Activated CD4-positive, alpha-beta T cell treated with anti-CD3 and anti-CD28 coated beads for 36 hours (primary cell): Measurements from ENCODE around the gene TRPM3. TPM values are rescaled to one million over a fixed set of nuclear protein-coding genes. Genes with fewer than 3 reads are reported as not detected.

Experiments used
- ATAC-seq: fragments of 200-7000 bp; cut with Tn5 transposase; one replicate; pipeline ENCODE4 v1.10.0; 2021; ENCODE audit warnings: mild to moderate bottlenecking, moderate library complexity
- CTCF ChIA-PET: fragments of 350-600 bp; sonication (Branson Sonifier 250); formaldehyde crosslinking; loops from one replicate; lab custom pipeline; 2021; ENCODE audit warnings: antibody characterized with exemption; lab: Charles Lee
- POLR2A ChIA-PET: fragments of 350-600 bp; sonication (Branson Sonifier 250); formaldehyde crosslinking; loops from one replicate; lab custom pipeline; 2021; ENCODE audit warnings: antibody characterized with exemption, inconsistent platforms; lab: Charles Lee
- DNase-seq: peaks from one replicate; pipeline ENCODE4 v3.0.0-alpha.2; 2020
- H3K27ac Mint-ChIP-seq: one replicate; pipeline ENCODE4 v1.8.0; 2021; ENCODE audit warnings: mixed read lengths
- H3K27me3 Mint-ChIP-seq: one replicate; pipeline ENCODE4 v1.8.0; 2021; ENCODE audit warnings: mixed read lengths
- H3K36me3 Mint-ChIP-seq: one replicate; pipeline ENCODE4 v1.8.0; 2021; ENCODE audit warnings: low read depth, mixed read lengths
- H3K4me1 Mint-ChIP-seq: one replicate; pipeline ENCODE4 v1.8.0; 2021; ENCODE audit warnings: mixed read lengths
- H3K4me3 Mint-ChIP-seq: one replicate; pipeline ENCODE4 v1.8.0; 2021; ENCODE audit warnings: mild to moderate bottlenecking, moderate library complexity, mixed read lengths
- H3K9me3 Mint-ChIP-seq: one replicate; pipeline ENCODE4 v1.8.0; 2021; ENCODE audit warnings: low read depth, mixed read lengths
- intact Hi-C, 2 experiments: fragments of 100-400 bp; cut with DNase I in 1 of 2; cut with micrococcal nuclease in 1 of 2; formaldehyde crosslinking; loops; one replicate each; pipeline versions ENCODE4 v1.14.2 to v1.15.1; 2022 to 2024; cut with DNase I, micrococcal nuclease
- total RNA-seq, 2 experiments: library from RNA; stranded (reverse); gene quantifications; one replicate each; pipeline ENCODE4 v1.2.3, GENCODE V29; 2021

Gene TRPM3
- total RNA-seq, 2 experiments from 2014 or later, result not detected

- ChIA-PET POLR2A (no interaction called here), CTCF (interaction anchor here (1.2 kb wide), 1 partner anchor 174 kb away, joined by 3 read pairs; no protein-coding TSS in a partner anchor)
- no peaks in the 10 kb centered on the region for H3K36me3 Mint-ChIP-seq
- peaks cover 11% of the 10 kb centered on the region for H3K4me1 Mint-ChIP-seq
- intact Hi-C loops, result no loop called here
- H3K4me3 Mint-ChIP-seq, result no peak overlapping the region
- H3K9me3 Mint-ChIP-seq, result no peaks in the 10 kb centered on the region
- DNase-seq, result no peak
- H3K27ac Mint-ChIP-seq, result no peak overlapping the region
- no peaks in the 10 kb centered on the region for H3K27me3 Mint-ChIP-seq
- ATAC-seq, result no peak
These were observed 545.3 kb downstream of the TRPM3 start for GRCh38 chr9:70576116-70576515.

- H3K4me1 Mint-ChIP-seq, result peaks cover 11% of the 10 kb centered on the region
- ChIA-PET CTCF (interaction anchor here (0.8 to 1.3 kb wide), 3 partner anchors 8 to 28 kb away, joined by 3 to 4 read pairs (median 3); no protein-coding TSS in a partner anchor), POLR2A (interaction anchor here (0.7 kb wide), 1 partner anchor 164 kb away, joined by 3 read pairs; no protein-coding TSS in a partner anchor)
- no peak for DNase-seq
- no peak overlapping the region for H3K4me3 Mint-ChIP-seq
- intact Hi-C loops, result no loop called here
- H3K9me3 Mint-ChIP-seq, result no peaks in the 10 kb centered on the region
- H3K27ac Mint-ChIP-seq, result no peak overlapping the region
- H3K27me3 Mint-ChIP-seq, result no peaks in the 10 kb centered on the region
- no peaks in the 10 kb centered on the region for H3K36me3 Mint-ChIP-seq
- no peak for ATAC-seq
These were observed 547.1 kb downstream of the TRPM3 start for GRCh38 chr9:70574151-70574837.

- Mint-ChIP-seq H3K4me1 (peaks cover 10% of the 10 kb centered on the region), H3K36me3 (no peaks in the 10 kb centered on the region), H3K4me3 (no peak overlapping the region), H3K9me3 (no peaks in the 10 kb centered on the region), H3K27ac (no peak overlapping the region), H3K27me3 (no peaks in the 10 kb centered on the region)
- ATAC-seq, result no peak
- no peak for DNase-seq
- intact Hi-C loops, result no loop called here
- POLR2A ChIA-PET, result no interaction called here
- CTCF ChIA-PET, result interaction anchor here (0.6 to 0.7 kb wide), 2 partner anchors 35 to 240 kb away, joined by 3 read pairs; no protein-coding TSS in a partner anchor
These were observed 548.1 kb downstream of the TRPM3 start for GRCh38 chr9:70573308-70573707.

GRCh38 chr9:70571258-70571657, 550.2 kb downstream of the TRPM3 start:
- DNase-seq (no peak), ATAC-seq (no peak)
- intact Hi-C loops, result no loop called here
- Mint-ChIP-seq H3K4me1 (peaks cover 9% of the 10 kb centered on the region), H3K36me3 (no peaks in the 10 kb centered on the region), H3K4me3 (no peak overlapping the region), H3K27me3 (no peaks in the 10 kb centered on the region), H3K9me3 (no peaks in the 10 kb centered on the region), H3K27ac (no peak overlapping the region)
- CTCF ChIA-PET, result no interaction called here
- POLR2A ChIA-PET, result interaction anchor here (0.6 kb wide), 1 partner anchor 1230 kb away, joined by 4 read pairs; no protein-coding TSS in a partner anchor

- Mint-ChIP-seq H3K27ac (no peak overlapping the region), H3K4me3 (no peak overlapping the region), H3K27me3 (no peaks in the 10 kb centered on the region), H3K4me1 (peaks cover 18% of the 10 kb centered on the region), H3K9me3 (no peaks in the 10 kb centered on the region), H3K36me3 (no peaks in the 10 kb centered on the region)
- ATAC-seq, result no peak
- ChIA-PET CTCF (interaction anchor here (0.7 to 0.9 kb wide), 2 partner anchors 33 to 41 kb away, joined by 3 read pairs; no protein-coding TSS in a partner anchor), POLR2A (no interaction called here)
- intact Hi-C loops, result loop anchor here in 1 of 2 experiments (10.0 kb wide), 2 partner anchors 1345 to 1395 kb away; partner anchors contain the start of genes ABHD17B, C9orf85 and TJP2
- DNase-seq, result no peak
These were observed 551.6 kb downstream of the TRPM3 start for GRCh38 chr9:70569791-70570190.

GRCh38 chr9:70569070-70569772, 552.2 kb downstream of the TRPM3 start:
- ChIA-PET CTCF (interaction anchor here (0.9 kb wide), 1 partner anchor 33 kb away, joined by 3 read pairs; no protein-coding TSS in a partner anchor), POLR2A (no interaction called here)
- intact Hi-C loops, result loop anchor here in 1 of 2 experiments (10.0 kb wide), 2 partner anchors 1346 to 1394 kb away; partner anchors contain the start of genes ABHD17B, C9orf85 and TJP2

GRCh38 chr9:70567511-70567910, 553.9 kb downstream of the TRPM3 start:
- H3K9me3 Mint-ChIP-seq, result no peaks in the 10 kb centered on the region
- POLR2A ChIA-PET, result no interaction called here

More at GRCh38 chr9:70569070-70569772, 552.2 kb downstream of the TRPM3 start:
- no peaks in the 10 kb centered on the region for H3K36me3 Mint-ChIP-seq
- H3K27me3 Mint-ChIP-seq, result no peaks in the 10 kb centered on the region
- H3K9me3 Mint-ChIP-seq, result no peaks in the 10 kb centered on the region
- H3K27ac Mint-ChIP-seq, result no peak overlapping the region
- peaks cover 24% of the 10 kb centered on the region for H3K4me1 Mint-ChIP-seq
- no peak for ATAC-seq
- DNase-seq, result no peak
- no peak overlapping the region for H3K4me3 Mint-ChIP-seq

GRCh38 chr9:70566751-70567150, 554.7 kb downstream of the TRPM3 start:
- ChIA-PET POLR2A (no interaction called here), CTCF (interaction anchor here (0.9 to 1.5 kb wide), 6 partner anchors 8 to 152 kb away, joined by 3 to 10 read pairs (median 4); partner anchors contain the start of gene KLF9)
- H3K27ac Mint-ChIP-seq, result no peak overlapping the region

More at GRCh38 chr9:70567511-70567910, 553.9 kb downstream of the TRPM3 start:
- DNase-seq (no peak), ATAC-seq (no peak)
- intact Hi-C loops, result loop anchor here in 1 of 2 experiments (10.0 kb wide), 2 partner anchors 1347 to 1393 kb away; partner anchors contain the start of genes ABHD17B, C9orf85 and TJP2
- Mint-ChIP-seq H3K27ac (no peak overlapping the region), H3K4me3 (no peak overlapping the region), H3K4me1 (peaks cover 38% of the 10 kb centered on the region), H3K27me3 (no peaks in the 10 kb centered on the region), H3K36me3 (no peaks in the 10 kb centered on the region)
- CTCF ChIA-PET, result interaction anchor here (1.5 kb wide), 1 partner anchor 35 kb away, joined by 10 read pairs; no protein-coding TSS in a partner anchor

GRCh38 chr9:70566066-70566465, 555.4 kb downstream of the TRPM3 start:
- no peak for ATAC-seq
- Mint-ChIP-seq H3K36me3 (no peaks in the 10 kb centered on the region), H3K27me3 (no peaks in the 10 kb centered on the region), H3K4me3 (no peak overlapping the region), H3K4me1 (peaks cover 45% of the 10 kb centered on the region), H3K9me3 (no peaks in the 10 kb centered on the region), H3K27ac (peak overlapping the region; percentile 28)
- ChIA-PET CTCF (interaction anchor here (0.8 to 2.2 kb wide), 7 partner anchors 8 to 151 kb away, joined by 3 to 11 read pairs (median 3); partner anchors contain the start of gene KLF9), POLR2A (interaction anchor here (0.6 kb wide), 1 partner anchor 159 kb away, joined by 4 read pairs; no protein-coding TSS in a partner anchor)
- intact Hi-C loops, result loop anchor here in 1 of 2 experiments (10.0 kb wide), 2 partner anchors 1349 to 1391 kb away; partner anchors contain the start of genes ABHD17B, C9orf85 and TJP2
- peak; percentile 32 for DNase-seq

More at GRCh38 chr9:70566751-70567150, 554.7 kb downstream of the TRPM3 start:
- DNase-seq, result no peak
- intact Hi-C loops, result loop anchor here in 1 of 2 experiments (10.0 kb wide), 2 partner anchors 1348 to 1392 kb away; partner anchors contain the start of genes ABHD17B, C9orf85 and TJP2
- no peaks in the 10 kb centered on the region for H3K27me3 Mint-ChIP-seq
- H3K4me3 Mint-ChIP-seq, result no peak overlapping the region
- H3K9me3 Mint-ChIP-seq, result no peaks in the 10 kb centered on the region
- no peaks in the 10 kb centered on the region for H3K36me3 Mint-ChIP-seq
- H3K4me1 Mint-ChIP-seq, result peaks cover 42% of the 10 kb centered on the region
- ATAC-seq, result no peak

- H3K4me3 Mint-ChIP-seq, result peak overlapping the region; percentile 40
- intact Hi-C loops, result loop anchor here (1.0 to 10.0 kb wide), 6 partner anchors 37 to 1390 kb away; partner anchors contain the start of genes ABHD17B (in 1 of the 2), C9orf85 (in 1 of the 2) and TJP2 (in 1 of the 2)
- no peaks in the 10 kb centered on the region for H3K27me3 Mint-ChIP-seq
- no peaks in the 10 kb centered on the region for H3K9me3 Mint-ChIP-seq
- ChIA-PET POLR2A (interaction anchor here (0.5 to 1.7 kb wide), 6 partner anchors 18 to 153 kb away, joined by 3 to 11 read pairs (median 3); partner anchors contain the start of gene KLF9), CTCF (interaction anchor here (0.7 to 2.2 kb wide), 3 partner anchors 38 to 144 kb away, joined by 3 to 11 read pairs (median 4); no protein-coding TSS in a partner anchor)
- DNase-seq, result no peak
- no peaks in the 10 kb centered on the region for H3K36me3 Mint-ChIP-seq
- peak overlapping the region; percentile 95 for H3K27ac Mint-ChIP-seq
- ATAC-seq, result no peak
- peaks cover 45% of the 10 kb centered on the region for H3K4me1 Mint-ChIP-seq
These were observed 556.7 kb downstream of the TRPM3 start for GRCh38 chr9:70564468-70565335.
